Kidney (tissue), 14 donors: Measurements from ENCODE around the gene IFI30. TPM values are rescaled to one million over a fixed set of nuclear protein-coding genes. Genes with fewer than 3 reads are reported as not detected.

Experiments used
- DNase-seq, 5 donors: peaks; one replicate each; pipeline ENCODE4 v3.0.0-alpha.2; 2013 to 2020
- FAIRE-seq: peaks from 2 replicates; lab custom pipeline; 2012; peaks lifted over from hg19 to GRCh38; lab: Jason Lieb, UNC
- H3K27ac ChIP-seq, 2 donors: one replicate each; pipeline ENCODE4 v1.7.0; 2013; ENCODE audit warnings: low read depth in 2 of 2, low read length in 2 of 2, inconsistent platforms in 1 of 2
- H3K27me3 ChIP-seq: one replicate; pipeline ENCODE4 v1.7.1; 2013; ENCODE audit warnings: low read length, inconsistent platforms; ENCODE audit not compliant: control insufficient read depth, insufficient read depth
- H3K36me3 ChIP-seq, 3 donors: one replicate each; pipeline versions ENCODE4 v1.7.0 to v1.7.1; 2013; ENCODE audit warnings: low read length in 3 of 3, control low read depth in 1 of 3, inconsistent platforms in 1 of 3; ENCODE audit not compliant: insufficient read depth in 3 of 3, control insufficient read depth in 2 of 3
- H3K4me1 ChIP-seq, 3 donors: one replicate each; pipeline versions ENCODE4 v1.7.0 to v1.7.1; 2013; ENCODE audit warnings: low read length in 3 of 3, inconsistent platforms in 1 of 3, low read depth in 1 of 3; ENCODE audit not compliant: control insufficient read depth in 2 of 3, insufficient read depth in 2 of 3
- H3K4me3 ChIP-seq, 3 donors: one replicate each; pipeline versions ENCODE4 v1.7.0 to v1.8.1; 2013; ENCODE audit warnings: low read length in 3 of 3, control low read depth in 1 of 3, inconsistent platforms in 1 of 3
- H3K9ac ChIP-seq, 3 donors: one replicate each; pipeline versions ENCODE4 v1.7.0 to v1.7.1; 2013; ENCODE audit warnings: low read length in 3 of 3, control low read depth in 1 of 3, inconsistent platforms in 1 of 3
- H3K9me3 ChIP-seq, 3 donors: one replicate each; pipeline versions ENCODE4 v1.7.0 to v1.7.1; 2013; ENCODE audit warnings: low read length in 3 of 3, control low read depth in 1 of 3, inconsistent platforms in 1 of 3; ENCODE audit not compliant: control insufficient read depth in 2 of 3, insufficient read depth in 1 of 3
- intact Hi-C: fragments of 100-400 bp; cut with DNase I; formaldehyde crosslinking; loops from one replicate; pipeline ENCODE4 v1.11.1; 2022
- polyA plus RNA-seq: library from polyadenylated mRNA; stranded (reverse); fragments of 350-450 nt; fragmentation: Illumina TruSeq; extraction: RNeasy Lipid Tissue Mini Kit (QIAGEN cat#74804); gene quantifications from one replicate; pipeline ENCODE4 v1.2.3, GENCODE V29; 2014; ENCODE audit warnings: low read depth, low replicate concordance; ENCODE audit not compliant: insufficient read depth
- total RNA-seq: library from RNA; stranded (reverse); fragmentation: NEBNext Ultra II Directional; extraction: Animal tissue kit (Norgen Biotek cat#: 25700); gene quantifications from one replicate; pipeline ENCODE4 v1.2.1, GENCODE V29; 2021
- TF ChIP-seq, protein P1 (sequence below): IDR thresholded peaks from 3 replicates; pipeline ENCODE4 v1.5.1; 2012; ENCODE audit warnings: mild to moderate bottlenecking, moderate library complexity, borderline replicate concordance; ENCODE audit not compliant: insufficient read depth; ENCODE audit errors: extremely low read depth
- donor health status: control.
- donor health status: control.
- donor health status: control.
- donor health status: control.
- donor health status: control.
- donor health status: DM: yes; HTN: yes; CAD: no.
- donor health status: Normal renal cell carcinoma (clear cell type).

IFI30 gene
- total and polyA plus RNA-seq, 2 donors from 2014 or later = 109 to 173 TPM

DNA sequence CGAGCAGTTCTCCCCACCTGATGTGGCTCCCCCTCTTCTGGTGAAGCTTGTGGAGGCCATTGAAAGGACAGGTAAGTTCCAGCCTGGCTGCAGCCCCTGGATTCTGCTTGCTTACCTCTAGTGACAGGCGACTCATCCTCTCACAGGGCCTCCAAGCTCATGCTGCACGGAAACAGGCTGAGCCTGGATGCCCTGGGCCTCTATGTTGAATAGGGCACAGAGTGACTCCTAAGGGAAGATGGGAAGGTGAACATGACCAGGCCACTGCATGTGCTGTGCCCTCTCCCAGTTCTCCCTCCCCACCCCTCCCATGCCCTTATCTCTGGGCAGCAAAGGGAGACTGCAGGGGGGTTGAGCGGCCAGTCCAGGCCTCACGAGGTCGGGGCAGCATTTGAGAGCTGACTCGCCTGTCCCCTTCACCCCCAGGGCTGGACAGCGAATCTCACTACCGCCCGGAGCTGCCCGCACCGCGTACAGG lies 13.1 kb upstream of the IFI30 start:
- intact Hi-C loops = no loop called here
- TF ChIP-seq, protein P1, sequence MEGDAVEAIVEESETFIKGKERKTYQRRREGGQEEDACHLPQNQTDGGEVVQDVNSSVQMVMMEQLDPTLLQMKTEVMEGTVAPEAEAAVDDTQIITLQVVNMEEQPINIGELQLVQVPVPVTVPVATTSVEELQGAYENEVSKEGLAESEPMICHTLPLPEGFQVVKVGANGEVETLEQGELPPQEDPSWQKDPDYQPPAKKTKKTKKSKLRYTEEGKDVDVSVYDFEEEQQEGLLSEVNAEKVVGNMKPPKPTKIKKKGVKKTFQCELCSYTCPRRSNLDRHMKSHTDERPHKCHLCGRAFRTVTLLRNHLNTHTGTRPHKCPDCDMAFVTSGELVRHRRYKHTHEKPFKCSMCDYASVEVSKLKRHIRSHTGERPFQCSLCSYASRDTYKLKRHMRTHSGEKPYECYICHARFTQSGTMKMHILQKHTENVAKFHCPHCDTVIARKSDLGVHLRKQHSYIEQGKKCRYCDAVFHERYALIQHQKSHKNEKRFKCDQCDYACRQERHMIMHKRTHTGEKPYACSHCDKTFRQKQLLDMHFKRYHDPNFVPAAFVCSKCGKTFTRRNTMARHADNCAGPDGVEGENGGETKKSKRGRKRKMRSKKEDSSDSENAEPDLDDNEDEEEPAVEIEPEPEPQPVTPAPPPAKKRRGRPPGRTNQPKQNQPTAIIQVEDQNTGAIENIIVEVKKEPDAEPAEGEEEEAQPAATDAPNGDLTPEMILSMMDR = no peak
- H3K27me3 ChIP-seq = no peaks in the 10 kb centered on the region
- FAIRE-seq (no peak), DNase-seq (no peak)
- H3K4me1 ChIP-seq = peaks cover 0 to 22% (median 15%) of the 10 kb centered on the region in 3 donors
- H3K9me3 ChIP-seq = no peaks in the 10 kb centered on the region
- no peak overlapping the region for H3K4me3 ChIP-seq
- peak overlapping the region in 1 of 3 donors; percentile 26 for H3K9ac ChIP-seq
- no peak overlapping the region for H3K27ac ChIP-seq
- peaks cover 4 to 23% (median 7%) of the 10 kb centered on the region in 3 donors for H3K36me3 ChIP-seq

DNA sequence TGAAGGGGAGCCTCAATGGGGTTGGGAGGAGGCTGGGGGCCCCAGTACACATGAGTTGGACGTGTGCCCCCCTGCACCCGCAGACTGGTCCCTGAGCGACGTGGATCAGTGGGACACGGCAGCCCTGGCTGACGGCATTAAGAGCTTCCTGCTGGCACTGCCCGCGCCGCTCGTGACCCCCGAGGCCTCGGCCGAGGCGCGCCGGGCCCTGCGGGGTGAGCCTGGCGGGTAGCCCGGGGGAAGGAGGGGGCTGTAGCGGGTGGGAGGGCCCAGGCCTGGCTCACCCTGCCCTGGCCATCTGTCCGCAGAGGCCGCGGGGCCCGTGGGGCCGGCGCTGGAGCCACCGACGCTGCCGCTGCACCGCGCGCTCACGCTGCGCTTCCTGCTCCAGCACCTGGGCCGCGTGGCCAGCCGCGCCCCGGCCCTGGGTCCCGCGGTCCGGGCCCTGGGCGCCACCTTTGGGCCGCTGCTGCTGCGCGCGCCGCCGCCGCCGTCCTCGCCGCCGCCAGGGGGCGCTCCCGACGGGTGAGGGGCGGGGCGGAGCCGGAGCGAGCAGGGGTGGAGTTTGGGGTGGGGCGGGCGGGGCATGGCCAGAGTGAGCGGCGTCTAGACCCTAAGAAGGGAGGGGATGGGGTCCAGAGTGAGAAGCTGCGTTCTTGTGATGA lies 12.5 kb upstream of the IFI30 start:
- Histone ChIP-seq H3K4me3 (peak overlapping the region; percentile 20 to 40 (median 35)), H3K9me3 (no peaks in the 10 kb centered on the region), H3K36me3 (peaks cover 8 to 28% (median 9%) of the 10 kb centered on the region in 3 donors), H3K27ac (no peak overlapping the region), H3K9ac (peak overlapping the region in 1 of 3 donors; percentile 65), H3K27me3 (no peaks in the 10 kb centered on the region), H3K4me1 (peaks cover 0 to 20% (median 15%) of the 10 kb centered on the region in 3 donors)
- intact Hi-C loops = no loop called here
- TF ChIP-seq, protein P1 = peak; percentile 81
- DNase-seq = peak; percentile 58 to 90 (median 69)
- FAIRE-seq = no peak

DNA sequence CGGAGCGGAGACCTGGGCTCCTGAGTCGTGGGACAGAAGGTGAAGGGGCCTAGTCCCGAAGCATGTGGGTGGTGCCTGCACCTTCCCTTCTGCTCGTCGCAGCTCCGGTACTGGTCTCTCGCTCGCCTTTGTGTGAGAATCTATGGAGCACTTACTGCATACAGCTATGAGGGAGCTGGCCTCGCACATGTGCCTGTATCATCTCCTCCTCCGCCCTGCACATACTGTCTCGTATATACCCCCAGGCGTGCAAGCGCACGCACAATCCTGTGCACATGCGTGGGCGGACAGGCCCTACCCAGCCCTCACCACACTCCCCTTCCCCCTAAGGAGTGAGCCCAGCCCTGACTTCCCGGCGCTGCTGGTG lies 12.0 kb upstream of the IFI30 start:
- no peaks in the 10 kb centered on the region for H3K27me3 ChIP-seq
- peaks cover 8 to 28% (median 9%) of the 10 kb centered on the region in 3 donors for H3K36me3 ChIP-seq
- no peak overlapping the region for H3K27ac ChIP-seq
- H3K9me3 ChIP-seq = no peaks in the 10 kb centered on the region
- DNase-seq (peak in 1 of 5 donors; percentile 81), FAIRE-seq (no peak)
- peak overlapping the region in 1 of 3 donors; percentile 65 for H3K9ac ChIP-seq
- TF ChIP-seq, protein P1 = no peak
- H3K4me3 ChIP-seq = peak overlapping the region; percentile 20 to 40 (median 35)
- peaks cover 0 to 15% (median 12%) of the 10 kb centered on the region in 3 donors for H3K4me1 ChIP-seq
- intact Hi-C loops = no loop called here
